Nephron progenitor cell (in vitro differentiated cells): ENCODE measurements around the gene SKAP2.

ENCODE experiments used
- DNase-seq: peaks from one replicate; pipeline ENCODE4 v3.0.0; 2021
- H3K27ac Mint-ChIP-seq: 2 replicates; pipeline ENCODE4 v1.8.0; 2021; ENCODE audit warnings: mild to moderate bottlenecking, moderate library complexity, mixed read lengths
- H3K27me3 Mint-ChIP-seq: 2 replicates; pipeline ENCODE4 v1.8.0; 2021; ENCODE audit warnings: mild to moderate bottlenecking, low read depth, mixed read lengths; ENCODE audit not compliant: poor library complexity
- H3K36me3 Mint-ChIP-seq: 2 replicates; pipeline ENCODE4 v1.8.0; 2021; ENCODE audit warnings: low read depth, mixed read lengths
- H3K4me1 Mint-ChIP-seq: 2 replicates; pipeline ENCODE4 v1.8.0; 2021; ENCODE audit warnings: mixed read lengths
- H3K4me3 Mint-ChIP-seq: 2 replicates; pipeline ENCODE4 v1.8.0; 2021; ENCODE audit warnings: mild to moderate bottlenecking, moderate library complexity, mixed read lengths
- H3K9me3 Mint-ChIP-seq: 2 replicates; pipeline ENCODE4 v1.8.0; 2021; ENCODE audit warnings: mild to moderate bottlenecking, moderate library complexity, mixed read lengths
- TF ChIP-seq, protein P1 (sequence below): fragments of 200-600 bp; sonication (generic); IDR thresholded peaks from 2 replicates; pipeline ENCODE4 v1.5.0; 2021; ENCODE audit warnings: antibody characterized with exemption

Gene SKAP2

GRCh38 chr7:26696161-26696560 is 168.2 kb downstream of the SKAP2 start:
- H3K4me3 Mint-ChIP-seq = no peak overlapping the region
- DNase-seq = no peak

GRCh38 chr7:26694713-26695112 is 169.7 kb downstream of the SKAP2 start:
- H3K36me3 Mint-ChIP-seq = no peaks in the 10 kb centered on the region
- TF ChIP-seq, protein P1, sequence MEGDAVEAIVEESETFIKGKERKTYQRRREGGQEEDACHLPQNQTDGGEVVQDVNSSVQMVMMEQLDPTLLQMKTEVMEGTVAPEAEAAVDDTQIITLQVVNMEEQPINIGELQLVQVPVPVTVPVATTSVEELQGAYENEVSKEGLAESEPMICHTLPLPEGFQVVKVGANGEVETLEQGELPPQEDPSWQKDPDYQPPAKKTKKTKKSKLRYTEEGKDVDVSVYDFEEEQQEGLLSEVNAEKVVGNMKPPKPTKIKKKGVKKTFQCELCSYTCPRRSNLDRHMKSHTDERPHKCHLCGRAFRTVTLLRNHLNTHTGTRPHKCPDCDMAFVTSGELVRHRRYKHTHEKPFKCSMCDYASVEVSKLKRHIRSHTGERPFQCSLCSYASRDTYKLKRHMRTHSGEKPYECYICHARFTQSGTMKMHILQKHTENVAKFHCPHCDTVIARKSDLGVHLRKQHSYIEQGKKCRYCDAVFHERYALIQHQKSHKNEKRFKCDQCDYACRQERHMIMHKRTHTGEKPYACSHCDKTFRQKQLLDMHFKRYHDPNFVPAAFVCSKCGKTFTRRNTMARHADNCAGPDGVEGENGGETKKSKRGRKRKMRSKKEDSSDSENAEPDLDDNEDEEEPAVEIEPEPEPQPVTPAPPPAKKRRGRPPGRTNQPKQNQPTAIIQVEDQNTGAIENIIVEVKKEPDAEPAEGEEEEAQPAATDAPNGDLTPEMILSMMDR = no peak
- H3K27ac Mint-ChIP-seq = no peak overlapping the region
- H3K4me3 Mint-ChIP-seq = no peak overlapping the region
- no peak for DNase-seq
- no peaks in the 10 kb centered on the region for H3K27me3 Mint-ChIP-seq
- peaks cover 32% of the 10 kb centered on the region for H3K4me1 Mint-ChIP-seq
- H3K9me3 Mint-ChIP-seq = no peaks in the 10 kb centered on the region

More at GRCh38 chr7:26696161-26696560, 168.2 kb downstream of the SKAP2 start:
- no peaks in the 10 kb centered on the region for H3K27me3 Mint-ChIP-seq
- H3K9me3 Mint-ChIP-seq = no peaks in the 10 kb centered on the region
- no peaks in the 10 kb centered on the region for H3K36me3 Mint-ChIP-seq
- TF ChIP-seq, protein P1 = no peak
- H3K4me1 Mint-ChIP-seq = peaks cover 27% of the 10 kb centered on the region
- H3K27ac Mint-ChIP-seq = no peak overlapping the region

DNA sequence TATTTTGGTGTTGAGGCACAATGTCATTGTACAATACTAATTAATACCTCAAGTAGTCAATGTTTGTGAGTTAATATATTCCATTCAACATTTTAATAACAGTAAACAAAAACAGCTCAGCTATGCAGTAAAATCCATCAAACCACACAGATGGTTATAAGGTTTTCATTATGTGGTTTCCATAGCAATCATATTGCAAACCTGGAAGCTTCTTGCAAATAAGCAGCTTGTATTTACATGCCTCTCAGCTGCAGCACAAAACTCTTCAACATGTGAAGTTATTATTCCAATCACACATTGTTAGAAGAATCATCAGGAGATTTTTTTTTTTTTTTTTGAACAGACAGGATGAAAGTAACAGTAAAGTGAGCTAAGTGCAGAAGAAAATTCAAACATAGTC is 170.2 kb downstream of the SKAP2 start:
- H3K9me3 Mint-ChIP-seq = no peaks in the 10 kb centered on the region
- peaks cover 38% of the 10 kb centered on the region for H3K4me1 Mint-ChIP-seq

GRCh38 chr7:26691886-26692285 is 172.5 kb downstream of the SKAP2 start:
- Mint-ChIP-seq H3K36me3 (no peaks in the 10 kb centered on the region), H3K27me3 (no peaks in the 10 kb centered on the region), H3K27ac (peak overlapping the region; percentile 20), H3K9me3 (no peaks in the 10 kb centered on the region), H3K4me1 (peaks cover 61% of the 10 kb centered on the region), H3K4me3 (peak overlapping the region; percentile 3)
- TF ChIP-seq, protein P1 = no peak
- DNase-seq = no peak

More for the DNA sequence above, 170.2 kb downstream of the SKAP2 start:
- Mint-ChIP-seq H3K27me3 (no peaks in the 10 kb centered on the region), H3K36me3 (no peaks in the 10 kb centered on the region), H3K27ac (no peak overlapping the region), H3K4me3 (no peak overlapping the region)
- TF ChIP-seq, protein P1 = no peak
- no peak for DNase-seq

GRCh38 chr7:26691406-26691805 is 173.0 kb downstream of the SKAP2 start:
- no peak for DNase-seq
- Mint-ChIP-seq H3K9me3 (no peaks in the 10 kb centered on the region), H3K27me3 (no peaks in the 10 kb centered on the region), H3K4me3 (no peak overlapping the region), H3K27ac (peak overlapping the region; percentile 20), H3K4me1 (peaks cover 65% of the 10 kb centered on the region), H3K36me3 (no peaks in the 10 kb centered on the region)
- TF ChIP-seq, protein P1 = no peak

- H3K27me3 Mint-ChIP-seq = no peaks in the 10 kb centered on the region
- H3K4me1 Mint-ChIP-seq = peaks cover 77% of the 10 kb centered on the region
- no peaks in the 10 kb centered on the region for H3K36me3 Mint-ChIP-seq
- DNase-seq = no peak
- H3K27ac Mint-ChIP-seq = no peak overlapping the region
- no peak overlapping the region for H3K4me3 Mint-ChIP-seq
- TF ChIP-seq, protein P1 = no peak
- H3K9me3 Mint-ChIP-seq = no peaks in the 10 kb centered on the region
Measured at GRCh38 chr7:26690135-26690805, 174.1 kb downstream of the SKAP2 start.
